PC-9 (cell line): Measurements from ENCODE around the gene CALML6. TPM values are rescaled to one million over a fixed set of nuclear protein-coding genes. Genes with fewer than 3 reads are reported as not detected.

Source experiments
- BruUV-seq: library from RNA; stranded (reverse); fragments of 400-500 nt; replicated peaks from 2 replicates; lab custom pipeline; 2021; lab: Mats Ljungman, UMichigan
- CTCF ChIA-PET: fragments of 300-600 bp; sonication (Branson Sonifier 250); formaldehyde crosslinking; loops from one replicate; lab custom pipeline; 2022; ENCODE audit warnings: antibody characterized with exemption; lab: Charles Lee
- POLR2A ChIA-PET: fragments of 300-600 bp; sonication (Branson Sonifier 250); formaldehyde crosslinking; loops from one replicate; lab custom pipeline; 2022; ENCODE audit warnings: antibody characterized with exemption; ENCODE audit not compliant: unreplicated experiment; lab: Charles Lee
- DNase-seq, 2 experiments: peaks; one replicate each; pipeline versions ENCODE4 v3.0.0 to v3.0.0-alpha.2; 2015 to 2022; ENCODE audit warnings: mixed read lengths in 1 of 2
- H2AFZ ChIP-seq: fragments of 200-600 bp; sonication (generic); 2 replicates; pipeline ENCODE4 v1.8.1; 2017; ENCODE audit warnings: antibody characterized with exemption
- H3F3A ChIP-seq: fragments of 200-600 bp; sonication (generic); 2 replicates; pipeline ENCODE4 v1.8.1; 2017; ENCODE audit warnings: antibody characterized with exemption, mild to moderate bottlenecking, low read depth; ENCODE audit not compliant: insufficient read depth
- H3K27ac ChIP-seq: fragments of 200-600 bp; sonication (generic); 2 replicates; pipeline ENCODE4 v1.6.1; 2016; ENCODE audit warnings: mixed run types
- H3K27me3 ChIP-seq: fragments of 200-600 bp; sonication (generic); 2 replicates; pipeline ENCODE4 v1.6.1; 2016; ENCODE audit warnings: low read depth, mixed run types; ENCODE audit not compliant: insufficient read depth
- H3K36me3 ChIP-seq: fragments of 200-600 bp; sonication (generic); 2 replicates; pipeline ENCODE4 v1.6.1; 2016; ENCODE audit warnings: low read depth, mixed run types
- H3K4me1 ChIP-seq: fragments of 200-600 bp; sonication (generic); replicated peaks from 2 replicates; pipeline ENCODE4 v1.6.1; 2016; ENCODE audit warnings: mixed run types; ENCODE audit not compliant: insufficient read depth
- H3K4me2 ChIP-seq: fragments of 200-600 bp; sonication (generic); 2 replicates; pipeline ENCODE4 v1.6.1; 2017; ENCODE audit warnings: mixed run types
- H3K4me3 ChIP-seq: fragments of 200-600 bp; sonication (generic); 2 replicates; pipeline ENCODE4 v1.6.1; 2016; ENCODE audit warnings: mixed run types
- H3K79me2 ChIP-seq: fragments of 200-600 bp; sonication (generic); 2 replicates; pipeline ENCODE4 v1.6.1; 2017; ENCODE audit warnings: low read depth, mixed run types
- H3K9me2 ChIP-seq: fragments of 200-600 bp; sonication (generic); 2 replicates; pipeline ENCODE4 v1.8.1; 2017; ENCODE audit warnings: mild to moderate bottlenecking; ENCODE audit not compliant: insufficient read depth
- H3K9me3 ChIP-seq: fragments of 200-600 bp; sonication (generic); 2 replicates; pipeline ENCODE4 v1.8.1; 2016; ENCODE audit warnings: low read depth; ENCODE audit not compliant: insufficient read depth
- H4K20me1 ChIP-seq: fragments of 200-600 bp; sonication (generic); 2 replicates; pipeline ENCODE4 v1.8.1; 2017; ENCODE audit not compliant: insufficient read depth
- CTCF ChIP-seq: fragments of 200-600 bp; sonication (generic); conservative IDR thresholded peaks from 2 replicates; pipeline ENCODE4 v1.6.1; 2017; ENCODE audit warnings: mixed run types, antibody characterized with exemption, mild to moderate bottlenecking, moderate library complexity
- EZH2 ChIP-seq: fragments of 200-600 bp; sonication (generic); IDR thresholded peaks from 2 replicates; pipeline ENCODE4 v1.8.0; 2017; ENCODE audit warnings: antibody characterized with exemption, low read depth
- intact Hi-C: fragments of 100-400 bp; cut with micrococcal nuclease; formaldehyde crosslinking; loops from one replicate; pipeline ENCODE4 v1.10.0; 2022; ENCODE audit not compliant: unreplicated experiment
- total RNA-seq: library from RNA; stranded (reverse); gene quantifications from 2 replicates; pipeline ENCODE4 v1.2.3, GENCODE V29; 2021

CALML6 gene
- total RNA-seq, 1 experiment from 2014 or later: 2.1 TPM

- no peaks in the 10 kb centered on the region for H3K9me3 ChIP-seq
- no peak overlapping the region for H3K4me3 ChIP-seq
- POLR2A ChIA-PET: no interaction called here
- CTCF ChIA-PET: interaction anchor here (0.5 kb wide), 1 partner anchor 21 kb away, joined by 10 read pairs; no protein-coding TSS in a partner anchor
- H3K79me2 ChIP-seq: peaks cover 97% of the 10 kb centered on the region
- 0 out of 2 replicates have a peak, but pooled peaks cover 5% of the 10 kb centered on the region for H3K36me3 ChIP-seq
- no peak overlapping the region for H3K27ac ChIP-seq
- intact Hi-C loops: no loop called here
- H2AFZ ChIP-seq: no peak overlapping the region
- no peaks in the 10 kb centered on the region for H3K27me3 ChIP-seq
- TF ChIP-seq EZH2 (no peak), CTCF (no peak)
- 0 out of 2 replicates have a peak, but pooled peaks cover 3% of the 10 kb centered on the region for H3K4me1 ChIP-seq
- no peak overlapping the region for H3K4me2 ChIP-seq
- peaks cover 94% of the 10 kb centered on the region for H4K20me1 ChIP-seq
- BruUV-seq: no TSS peak
- no peak for DNase-seq
- no peaks in the 10 kb centered on the region for H3K9me2 ChIP-seq
- H3F3A ChIP-seq: peaks cover 4% of the 10 kb centered on the region; the same call in 1 of the 2 replicates
Measured at GRCh38 chr1:1879942-1880341, 35.1 kb upstream of the CALML6 start.

- 0 out of 2 replicates have a peak, but pooled peaks cover 3% of the 10 kb centered on the region for H3K4me1 ChIP-seq
- H3K4me2 ChIP-seq: no peak overlapping the region
- no TSS peak for BruUV-seq
Measured at GRCh38 chr1:1880617-1881312, 34.3 kb upstream of the CALML6 start.

GRCh38 chr1:1881727-1882126, 33.3 kb upstream of the CALML6 start:
- H3K4me2 ChIP-seq: no peak overlapping the region
- H3K36me3 ChIP-seq: no peaks in the 10 kb centered on the region
- TF ChIP-seq CTCF (no peak), EZH2 (no peak)
- H3K9me2 ChIP-seq: no peaks in the 10 kb centered on the region
- peaks cover 97% of the 10 kb centered on the region for H3K79me2 ChIP-seq
- H3K4me3 ChIP-seq: no peak overlapping the region
- 0 out of 2 replicates have a peak, but pooled peaks cover 3% of the 10 kb centered on the region for H3K4me1 ChIP-seq
- no peak overlapping the region for H3K27ac ChIP-seq
- no peaks in the 10 kb centered on the region for H3K9me3 ChIP-seq
- POLR2A ChIA-PET: no interaction called here
- no peak for DNase-seq
- no peaks in the 10 kb centered on the region for H3K27me3 ChIP-seq
- H3F3A ChIP-seq: peaks cover 7% of the 10 kb centered on the region; the same call in 1 of the 2 replicates
- CTCF ChIA-PET: no interaction called here
- H2AFZ ChIP-seq: no peak overlapping the region
- H4K20me1 ChIP-seq: peaks cover 96% of the 10 kb centered on the region
- BruUV-seq: no TSS peak
- intact Hi-C loops: no loop called here

More at GRCh38 chr1:1880617-1881312, 34.3 kb upstream of the CALML6 start:
- TF ChIP-seq CTCF (no peak), EZH2 (no peak)
- no peaks in the 10 kb centered on the region for H3K9me2 ChIP-seq
- peaks cover 97% of the 10 kb centered on the region for H3K79me2 ChIP-seq
- H4K20me1 ChIP-seq: peaks cover 94% of the 10 kb centered on the region
- 0 out of 2 replicates have a peak, but pooled peaks cover under 1% of the 10 kb centered on the region for H3K36me3 ChIP-seq
- ChIA-PET CTCF (interaction anchor here (0.5 to 0.6 kb wide), 2 partner anchors 12 to 22 kb away, joined by 10 to 33 read pairs; no protein-coding TSS in a partner anchor), POLR2A (no interaction called here)
- no peaks in the 10 kb centered on the region for H3K9me3 ChIP-seq
- intact Hi-C loops: no loop called here
- H3K4me3 ChIP-seq: no peak overlapping the region
- no peak overlapping the region for H3K27ac ChIP-seq
- peaks cover 4% of the 10 kb centered on the region; the same call in 1 of the 2 replicates for H3F3A ChIP-seq
- DNase-seq: no peak
- no peak overlapping the region for H2AFZ ChIP-seq
- no peaks in the 10 kb centered on the region for H3K27me3 ChIP-seq
